ENCODE measurements around the gene SERAC1. TPM values are rescaled to one million over a fixed set of nuclear protein-coding genes. Genes with fewer than 3 reads are reported as not detected.
"Not testable (repeated sequence)": the region's sequence is repeated elsewhere in the genome, so short reads cannot be mapped to it uniquely, and the experiment has no call there.

SERAC1 gene
- polyA plus RNA-seq, 3 donors = 2.6 to 5.6 (median 3.6) TPM

- WGBS, 3 donors = 96 to 98% (median 97%) methylated on average over 7 of the region's 7 CpGs
- H3K27ac ChIP-seq (ENCODE audit: low read depth, low read length) = not testable (repeated sequence)
Observed at GRCh38 chr6:158152025-158152424, 16.0 kb downstream of the SERAC1 start.

GRCh38 chr6:158150701-158151100 is 17.4 kb downstream of the SERAC1 start:
- 80 to 93% (median 88%) methylated on average over 5 of the region's 5 CpGs for WGBS, 3 donors
- no peak overlapping the region for H3K27ac ChIP-seq (ENCODE audit: low read depth, low read length)

GRCh38 chr6:158149641-158150040 is 18.4 kb downstream of the SERAC1 start:
- WGBS, 3 donors = 63 to 94% (median 81%) methylated on average over 3 of the region's 3 CpGs
- no peak overlapping the region for H3K27ac ChIP-seq (ENCODE audit: low read depth, low read length)

- 38 to 49% (median 47%) methylated on average over 1 of the region's 1 CpG for WGBS, 3 donors
- no peak overlapping the region for H3K27ac ChIP-seq (ENCODE audit: low read depth, low read length)
Observed at GRCh38 chr6:158143700-158144099, 24.4 kb downstream of the SERAC1 start.

GRCh38 chr6:158142789-158143188 is 25.3 kb downstream of the SERAC1 start:
- no peak overlapping the region for H3K27ac ChIP-seq (ENCODE audit: low read depth, low read length)

GRCh38 chr6:158131926-158132325 is 36.1 kb downstream of the SERAC1 start:
- H3K27ac ChIP-seq (ENCODE audit: low read depth, low read length) = no peak overlapping the region
- WGBS, 3 donors = 41 to 45% (median 42%) methylated on average over 1 of the region's 1 CpG

GRCh38 chr6:158125271-158125670 is 42.8 kb downstream of the SERAC1 start:
- WGBS, 3 donors = 94 to 99% (median 95%) methylated on average over 2 of the region's 2 CpGs
- no peak overlapping the region for H3K27ac ChIP-seq (ENCODE audit: low read depth, low read length)

GRCh38 chr6:158124288-158124687 is 43.8 kb downstream of the SERAC1 start:
- no peak overlapping the region for H3K27ac ChIP-seq (ENCODE audit: low read depth, low read length)
- WGBS, 3 donors = 96 to 100% (median 97%) methylated on average over 1 of the region's 1 CpG

GRCh38 chr6:158122048-158122447 is 46.0 kb downstream of the SERAC1 start:
- whole genome bisulfite sequencing, 3 donors = 56 to 85% (median 85%) methylated on average over 2 of the region's 2 CpGs

GRCh38 chr6:158121335-158121734 is 46.7 kb downstream of the SERAC1 start:
- 74 to 87% (median 75%) methylated on average over 3 of the region's 3 CpGs for WGBS, 3 donors
- H3K27ac ChIP-seq (ENCODE audit: low read depth, low read length) = no peak overlapping the region

More at GRCh38 chr6:158122048-158122447, 46.0 kb downstream of the SERAC1 start:
- no peak overlapping the region for H3K27ac ChIP-seq (ENCODE audit: low read depth, low read length)

- WGBS, 3 donors = 92 to 96% (median 95%) methylated on average over 3 of the region's 3 CpGs
Observed at GRCh38 chr6:158118886-158119285, 49.2 kb downstream of the SERAC1 start.

GRCh38 chr6:158115508-158115907 is 52.6 kb downstream of the SERAC1 start:
- H3K27ac ChIP-seq (ENCODE audit: low read depth, low read length) = no peak overlapping the region
- 92 to 96% (median 96%) methylated on average over 6 of the region's 6 CpGs for WGBS, 3 donors

More at GRCh38 chr6:158118886-158119285, 49.2 kb downstream of the SERAC1 start:
- no peak overlapping the region for H3K27ac ChIP-seq (ENCODE audit: low read depth, low read length)

GRCh38 chr6:158115102-158115501 is 53.0 kb downstream of the SERAC1 start:
- H3K27ac ChIP-seq (ENCODE audit: low read depth, low read length) = no peak overlapping the region
- WGBS, 3 donors = 90 to 99% (median 98%) methylated on average over 4 of the region's 4 CpGs

- no peak overlapping the region for H3K27ac ChIP-seq (ENCODE audit: low read depth, low read length)
Observed at GRCh38 chr6:158113802-158114201, 54.3 kb downstream of the SERAC1 start.

GRCh38 chr6:158111987-158112386 is 56.1 kb downstream of the SERAC1 start:
- 97 to 100% (median 99%) methylated on average over 5 of the region's 5 CpGs for WGBS, 3 donors
- no peak overlapping the region for H3K27ac ChIP-seq (ENCODE audit: low read depth, low read length)

- H3K27ac ChIP-seq (ENCODE audit: low read depth, low read length) = no peak overlapping the region
- WGBS, 3 donors = 91 to 94% (median 93%) methylated on average over 5 of the region's 5 CpGs
Observed at GRCh38 chr6:158110986-158111385, 57.1 kb downstream of the SERAC1 start.

- H3K27ac ChIP-seq (ENCODE audit: low read depth, low read length) = no peak overlapping the region
- WGBS, 3 donors = 72 to 97% (median 92%) methylated on average over 2 of the region's 2 CpGs
Observed at GRCh38 chr6:158109748-158110147, 58.3 kb downstream of the SERAC1 start.

GRCh38 chr6:158104696-158105095 is 63.4 kb downstream of the SERAC1 start:
- no peak overlapping the region for H3K27ac ChIP-seq (ENCODE audit: low read depth, low read length)
- 71 to 94% (median 86%) methylated on average over 2 of the region's 2 CpGs for WGBS, 3 donors

- H3K27ac ChIP-seq (ENCODE audit: low read depth, low read length) = no peak overlapping the region
- 56 to 94% (median 88%) methylated on average over 4 of the region's 4 CpGs for WGBS, 3 donors
Observed at GRCh38 chr6:158103228-158103627, 64.8 kb downstream of the SERAC1 start.

GRCh38 chr6:158095671-158096070 is 72.4 kb downstream of the SERAC1 start:
- WGBS, 3 donors = 88 to 99% (median 93%) methylated on average over 13 to 15 of the region's 15 CpGs
- H3K27ac ChIP-seq (ENCODE audit: low read depth, low read length) = no peak overlapping the region

GRCh38 chr6:158095031-158095430 is 73.0 kb downstream of the SERAC1 start:
- WGBS, 3 donors = 75 to 87% (median 76%) methylated on average over 6 of the region's 6 CpGs
- no peak overlapping the region for H3K27ac ChIP-seq (ENCODE audit: low read depth, low read length)

Data from adipose tissue (tissue), 3 donors.